NCI-H187 treated with DMSO at 0.1 percent for 48 hours (cell line): ENCODE measurements around the gene MOGAT2.
"Not testable (repeated sequence)": the region's sequence is repeated elsewhere in the genome, so short reads cannot be mapped to it uniquely, and the experiment has no call there.

Source experiments
- DNase-seq: peaks from one replicate; lab custom pipeline; 2025; lab: John Stamatoyannopoulos, UW

MOGAT2 gene

GRCh38 chr11:75719340-75720239, 2.0 kb downstream of the MOGAT2 start:
- DNase-seq: no peak

- no peak for DNase-seq
These were observed 3.0 kb downstream of the MOGAT2 start for GRCh38 chr11:75720639-75721038.

GRCh38 chr11:75721852-75722668, 4.4 kb downstream of the MOGAT2 start:
- DNase-seq: no peak

GRCh38 chr11:75722669-75723042, 5.0 kb downstream of the MOGAT2 start:
- no peak for DNase-seq

- DNase-seq: no peak
These were observed 8.1 kb downstream of the MOGAT2 start for GRCh38 chr11:75725547-75726320.

- no peak for DNase-seq
These were observed 11.4 kb downstream of the MOGAT2 start for GRCh38 chr11:75728992-75729391.

- DNase-seq: no peak
These were observed 13.5 kb downstream of the MOGAT2 start for GRCh38 chr11:75731095-75731494.

GRCh38 chr11:75733071-75733430, 15.4 kb downstream of the MOGAT2 start:
- DNase-seq: no peak

GRCh38 chr11:75733431-75734107, 15.9 kb downstream of the MOGAT2 start:
- DNase-seq: no peak

GRCh38 chr11:75734491-75735180, 17.0 kb downstream of the MOGAT2 start:
- no peak for DNase-seq

GRCh38 chr11:75735181-75735845, 17.7 kb downstream of the MOGAT2 start:
- no peak for DNase-seq

- no peak for DNase-seq
These were observed 19.7 kb downstream of the MOGAT2 start for GRCh38 chr11:75737314-75737713.

GRCh38 chr11:75740681-75741080, 23.0 kb downstream of the MOGAT2 start:
- DNase-seq: no peak

GRCh38 chr11:75743159-75743558, 25.5 kb downstream of the MOGAT2 start:
- not testable (repeated sequence) for DNase-seq

GRCh38 chr11:75743711-75744563, 26.3 kb downstream of the MOGAT2 start:
- no peak for DNase-seq

GRCh38 chr11:75745807-75746206, 28.2 kb downstream of the MOGAT2 start:
- no peak for DNase-seq

GRCh38 chr11:75748729-75749273, 31.2 kb downstream of the MOGAT2 start:
- not testable (repeated sequence) for DNase-seq

- DNase-seq: not testable (repeated sequence)
These were observed 37.3 kb downstream of the MOGAT2 start for GRCh38 chr11:75754933-75755332.

- DNase-seq: no peak
These were observed 40.0 kb downstream of the MOGAT2 start for GRCh38 chr11:75757651-75758050.
